IMR-90 (cell line): Measurements from ENCODE around the gene MSI2. TPM values are rescaled to one million over a fixed set of nuclear protein-coding genes. Genes with fewer than 3 reads are reported as not detected.

Source experiments
- ATAC-seq: fragments of 200-7000 bp; cut with Tn5 transposase; 2 replicates; pipeline ENCODE4 v1.9.1; 2020; ENCODE audit warnings: low read depth, mild to moderate bottlenecking, moderate library complexity
- BruUV-seq: library from RNA; stranded (reverse); fragments of 400-500 nt; replicated peaks from 2 replicates; lab custom pipeline; 2021; lab: Mats Ljungman, UMichigan
- CTCF ChIA-PET: fragments of 300-600 bp; formaldehyde crosslinking; extraction: SDS; loops from one replicate; lab custom pipeline; 2021; ENCODE audit warnings: antibody characterized with exemption; lab: Yijun Ruan, JAX
- POLR2A ChIA-PET: fragments of 300-600 bp; sonication (Branson Sonifier 250); formaldehyde crosslinking; loops from one replicate; lab custom pipeline; 2022; ENCODE audit warnings: antibody characterized with exemption; ENCODE audit not compliant: unreplicated experiment; lab: Charles Lee
- DNase-seq: peaks from one replicate; pipeline ENCODE4 v3.0.0; 2013
- H2AFZ ChIP-seq: replicated peaks from 2 replicates; pipeline ENCODE3; 2013; ENCODE audit warnings: low read length, mild to moderate bottlenecking; ENCODE audit not compliant: poor library complexity
- H2AK5ac ChIP-seq: 2 replicates; pipeline ENCODE4 v1.6.1; 2013; ENCODE audit warnings: low read depth, low read length, inconsistent platforms
- H2AK9ac ChIP-seq: replicated peaks from 2 replicates; pipeline ENCODE3; 2013; ENCODE audit warnings: mild to moderate bottlenecking, low read depth, low read length, moderate library complexity; ENCODE audit not compliant: poor library complexity
- H2BK120ac ChIP-seq: 2 replicates; pipeline ENCODE4 v1.6.1; 2013; ENCODE audit warnings: low read depth, low read length, inconsistent platforms
- H2BK15ac ChIP-seq: 3 replicates; pipeline ENCODE4 v1.6.1; 2013; ENCODE audit warnings: low read depth, low read length, inconsistent platforms
- H2BK20ac ChIP-seq: 2 replicates; pipeline ENCODE4 v1.6.1; 2013; ENCODE audit warnings: low read depth, mild to moderate bottlenecking, inconsistent platforms, low read length, moderate library complexity
- H2BK5ac ChIP-seq: 2 replicates; pipeline ENCODE4 v1.6.1; 2013; ENCODE audit warnings: mild to moderate bottlenecking, low read depth, low read length, inconsistent platforms; ENCODE audit not compliant: poor library complexity, severe bottlenecking
- H3K14ac ChIP-seq: replicated peaks from 2 replicates; pipeline ENCODE4 v1.6.1; 2013; ENCODE audit warnings: low read depth, low read length, inconsistent platforms
- H3K18ac ChIP-seq: 2 replicates; pipeline ENCODE4 v1.6.1; 2013; ENCODE audit warnings: low read depth, low read length, control low read depth
- H3K23ac ChIP-seq: 2 replicates; pipeline ENCODE4 v1.6.1; 2013; ENCODE audit warnings: low read depth, low read length, inconsistent platforms
- H3K27ac ChIP-seq: 2 replicates; pipeline ENCODE4 v1.5.1; 2013; ENCODE audit warnings: mild to moderate bottlenecking, control low read depth, low read length; ENCODE audit not compliant: insufficient read depth
- H3K27me3 ChIP-seq: 2 replicates; pipeline ENCODE4 v1.6.1; 2013; ENCODE audit warnings: low read length; ENCODE audit not compliant: control insufficient read depth, insufficient read depth
- H3K36me3 ChIP-seq: 2 replicates; pipeline ENCODE4 v1.6.1; 2013; ENCODE audit warnings: low read length, mixed read lengths; ENCODE audit not compliant: control insufficient read depth, insufficient read depth
- H3K4ac ChIP-seq: 2 replicates; pipeline ENCODE4 v1.6.1; 2013; ENCODE audit warnings: low read depth, low read length, inconsistent platforms
- H3K4me1 ChIP-seq: 2 replicates; pipeline ENCODE4 v1.6.1; 2013; ENCODE audit warnings: low read length, mixed read lengths; ENCODE audit not compliant: control insufficient read depth, insufficient read depth
- H3K4me2 ChIP-seq: 2 replicates; pipeline ENCODE4 v1.6.1; 2013; ENCODE audit warnings: low read depth, mild to moderate bottlenecking, control low read depth, low read length, moderate library complexity
- H3K4me3 ChIP-seq: 2 replicates; pipeline ENCODE4 v1.5.1; 2013; ENCODE audit warnings: low read depth, mild to moderate bottlenecking, control low read depth, low read length, moderate library complexity; ENCODE audit not compliant: insufficient read depth
- H3K56ac ChIP-seq: 2 replicates; pipeline ENCODE4 v1.6.1; 2013; ENCODE audit warnings: low read length, inconsistent platforms; ENCODE audit not compliant: insufficient read depth; ENCODE audit errors: extremely low read depth
- H3K79me1 ChIP-seq, 2 experiments: 2 replicates each; pipeline ENCODE4 v1.6.1; 2013; ENCODE audit warnings: low read length in 2 of 2, inconsistent platforms in 1 of 2, low read depth in 1 of 2
- H3K9ac ChIP-seq: 2 replicates; pipeline ENCODE4 v1.6.1; 2013; ENCODE audit warnings: low read depth, low read length, control low read depth
- H3K9me1 ChIP-seq: 2 replicates; pipeline ENCODE4 v1.6.1; 2013; ENCODE audit warnings: low read length, inconsistent platforms; ENCODE audit not compliant: insufficient read depth
- H3K9me3 ChIP-seq: 2 replicates; pipeline ENCODE4 v1.6.1; 2013; ENCODE audit warnings: low read length; ENCODE audit not compliant: control insufficient read depth, insufficient read depth
- H4K20me1 ChIP-seq: 2 replicates; pipeline ENCODE4 v1.6.1; 2013; ENCODE audit warnings: low read length, inconsistent platforms; ENCODE audit not compliant: insufficient read depth
- H4K5ac ChIP-seq: 2 replicates; pipeline ENCODE4 v1.6.1; 2013; ENCODE audit warnings: mild to moderate bottlenecking, low read depth, low read length, control low read depth
- H4K8ac ChIP-seq, 2 experiments: 2 replicates each; pipeline ENCODE4 v1.6.1; 2013; ENCODE audit warnings: low read depth in 2 of 2, low read length in 2 of 2, control low read depth in 1 of 2, inconsistent platforms in 1 of 2
- H4K91ac ChIP-seq: 2 replicates; pipeline ENCODE4 v1.6.1; 2013; ENCODE audit warnings: low read depth, low read length, inconsistent platforms; ENCODE audit not compliant: insufficient read depth
- BHLHE40 ChIP-seq: fragments of 150-350 bp; IDR thresholded peaks from 2 replicates; pipeline ENCODE4 v1.6.1; 2016; ENCODE audit warnings: mild to moderate bottlenecking, low read depth, low read length
- CEBPB ChIP-seq: IDR thresholded peaks from 2 replicates; pipeline ENCODE4 v1.6.1; 2012; ENCODE audit warnings: low read depth, low read length, improper control_type of control experiment
- CHD1 ChIP-seq: IDR thresholded peaks from 2 replicates; pipeline ENCODE4 v1.6.1; 2012; ENCODE audit warnings: low read depth, low read length, improper control_type of control experiment
- CTCF ChIP-seq: conservative IDR thresholded peaks from 2 replicates; pipeline ENCODE4 v1.5.1; 2012; ENCODE audit warnings: mild to moderate bottlenecking, low read depth, low read length, improper control_type of control experiment
- ELK1 ChIP-seq: fragments of 150-350 bp; IDR thresholded peaks from 2 replicates; pipeline ENCODE4 v1.6.1; 2016; ENCODE audit warnings: low read depth, mild to moderate bottlenecking, low read length, moderate library complexity, borderline replicate concordance
- FOS ChIP-seq: fragments of 150-350 bp; IDR thresholded peaks from 2 replicates; pipeline ENCODE4 v1.6.1; 2016; ENCODE audit warnings: low read depth, low read length
- MAFK ChIP-seq: IDR thresholded peaks from 2 replicates; pipeline ENCODE4 v1.6.1; 2012; ENCODE audit warnings: low read depth, low read length, improper control_type of control experiment
- MAZ ChIP-seq: IDR thresholded peaks from 2 replicates; pipeline ENCODE4 v1.6.1; 2012; ENCODE audit warnings: low read depth, mild to moderate bottlenecking, low read length, improper control_type of control experiment, moderate library complexity, borderline replicate concordance
- MXI1 ChIP-seq: IDR thresholded peaks from 2 replicates; pipeline ENCODE4 v1.6.1; 2012; ENCODE audit warnings: low read depth, mild to moderate bottlenecking, low read length, moderate library complexity, borderline replicate concordance
- NFE2L2 ChIP-seq: fragments of 150-350 bp; IDR thresholded peaks from 2 replicates; pipeline ENCODE4 v1.6.1; 2016; ENCODE audit warnings: low read depth, mild to moderate bottlenecking, low read length
- POLR2A ChIP-seq: IDR thresholded peaks from 2 replicates; pipeline ENCODE4 v1.6.1; 2012; ENCODE audit warnings: mild to moderate bottlenecking, low read depth, low read length
- RCOR1 ChIP-seq: IDR thresholded peaks from 2 replicates; pipeline ENCODE4 v1.6.1; 2012; ENCODE audit warnings: mild to moderate bottlenecking, low read length, improper control_type of control experiment; ENCODE audit not compliant: insufficient replicate concordance
- RFX5 ChIP-seq: IDR thresholded peaks from 2 replicates; pipeline ENCODE4 v1.8.0; 2012; ENCODE audit warnings: low read depth, mild to moderate bottlenecking, low read length, moderate library complexity
- SMC3 ChIP-seq: fragments of 150-350 bp; IDR thresholded peaks from 2 replicates; pipeline ENCODE4 v1.6.1; 2016; ENCODE audit warnings: low read depth, mild to moderate bottlenecking, antibody characterized with exemption, low read length, moderate library complexity
- USF2 ChIP-seq: fragments of 150-350 bp; IDR thresholded peaks from 2 replicates; pipeline ENCODE4 v1.6.1; 2017; ENCODE audit warnings: mild to moderate bottlenecking, antibody characterized with exemption, low read length, low read depth
- WGBS, 2 experiments: methylation state at CpG; one replicate each; pipeline versions ENCODE4 v1.1.5 to v1.1.7; 2013; ENCODE audit warnings: missing lambda C conversion rate in 2 of 2; ENCODE audit not compliant: insufficient read length in 1 of 2; ENCODE audit errors: extremely low coverage in 2 of 2; 5-methylcytosine and 5-hydroxymethylcytosine counted together
- dilution Hi-C: fragments of 300-500 bp; cut with HindIII; formaldehyde crosslinking; loops from one replicate; pipeline ENCODE4 v1.14.3; 2018; ENCODE audit warnings: low sequenced_read_pairs; ENCODE audit not compliant: unreplicated experiment
- in situ Hi-C: fragments of 300-500 bp; cut with MboI; formaldehyde crosslinking; loops from 3 replicates; pipeline ENCODE4 v1.14.3; 2019; ENCODE audit warnings: low sequenced_read_pairs, inconsistent platforms, mixed read lengths
- intact Hi-C: fragments of 100-400 bp; cut with micrococcal nuclease; formaldehyde crosslinking; loops from 2 replicates; pipeline ENCODE4 v1.10.0; 2022
- polyA plus RNA-seq, 3 experiments: library from polyadenylated mRNA; depleted of rRNA; stranded (reverse); fragments of >200 nt; gene quantifications; 2 replicates each; pipeline ENCODE4 v1.2.3, GENCODE V29; 2012; ENCODE audit warnings: low replicate concordance in 1 of 3
- total RNA-seq: library from RNA; depleted of rRNA; stranded (reverse); fragments of >200 nt; gene quantifications from 2 replicates; pipeline ENCODE4 v1.2.3, GENCODE V29; 2012

MSI2 gene
- total and polyA plus RNA-seq, 2 of the 4 experiments (the other 2 are of a cell fraction), result 13.0 to 16.0 TPM

- Histone ChIP-seq H3K9me1 (no peaks in the 10 kb centered on the region), H3K14ac (no peak overlapping the region), H3K4ac (no peak overlapping the region), H3K18ac (no peak overlapping the region), H3K4me2 (no peak overlapping the region), H3K56ac (no peak overlapping the region), H3K79me1 (no peaks in the 10 kb centered on the region), H3K9me3 (no peaks in the 10 kb centered on the region; the same call in none of the 2 replicates), H3K9ac (no peak overlapping the region), H3K27ac (no peak overlapping the region), H4K91ac (no peak overlapping the region), H2BK5ac (no peak overlapping the region), H4K8ac (no peak overlapping the region), H3K23ac (no peak overlapping the region), H2AFZ (no peak overlapping the region), H3K4me3 (no peak overlapping the region), H2AK5ac (no peak overlapping the region), H3K27me3 (peaks cover 5% of the 10 kb centered on the region), H3K4me1 (no peaks in the 10 kb centered on the region), H2AK9ac (no peak overlapping the region), H2BK20ac (no peak overlapping the region), H3K36me3 (no peaks in the 10 kb centered on the region), H2BK15ac (no peak overlapping the region), H2BK120ac (no peak overlapping the region), H4K5ac (no peak overlapping the region), H4K20me1 (no peaks in the 10 kb centered on the region)
- no TSS peak for BruUV-seq
- DNase-seq (no peak), ATAC-seq (no peak)
- no peak for TF ChIP-seq MAZ
- TF ChIP-seq RCOR1, result no peak
- TF ChIP-seq ELK1, result no peak
- no peak for TF ChIP-seq CTCF
- no peak for TF ChIP-seq CEBPB
- no peak for TF ChIP-seq RFX5
- no peak for TF ChIP-seq MXI1
- no peak for TF ChIP-seq POLR2A
- no peak for TF ChIP-seq FOS
- TF ChIP-seq CHD1, result no peak
- no peak for TF ChIP-seq NFE2L2
- no peak for TF ChIP-seq USF2
- TF ChIP-seq SMC3, result no peak
- TF ChIP-seq BHLHE40, result no peak
- no peak for TF ChIP-seq MAFK
- intact Hi-C loops, result no loop called here
- no CpG with 5 or more reads among the region's 1 CpG for WGBS, 2 experiments
- ChIA-PET CTCF (interaction anchor here (1.4 kb wide), 1 partner anchor 8 kb away, joined by 8 read pairs; no protein-coding TSS in a partner anchor), POLR2A (no interaction called here)
- dilution Hi-C loops, result no loop called here
- in situ Hi-C loops, result loop anchor here (5.0 kb wide), 1 partner anchor 416 kb away; no protein-coding TSS in a partner anchor
Measured at GRCh38 chr17:57251211-57251787, 5.0 kb upstream of the MSI2 start.
